Keratinocyte (primary cell): ENCODE results near the gene POLE4. TPM values are rescaled to one million over a fixed set of nuclear protein-coding genes. Genes with fewer than 3 reads are reported as not detected.

Source experiments
- DNase-seq: peaks from one replicate; pipeline ENCODE4 v3.0.0-alpha.2; 2011; ENCODE audit warnings: low read depth, missing footprints, low spot score
- FAIRE-seq: peaks from 2 replicates; lab custom pipeline; 2011; peaks lifted over from hg19 to GRCh38; lab: Jason Lieb, UNC
- H2AFZ ChIP-seq: 2 replicates; pipeline ENCODE4 v1.6.0; 2012; ENCODE audit warnings: low read length, control low read depth, inconsistent platforms; ENCODE audit not compliant: control insufficient read depth
- H3K27ac ChIP-seq: 2 replicates; pipeline ENCODE4 v1.5.1; 2011; ENCODE audit warnings: low read length; ENCODE audit not compliant: control insufficient read depth, insufficient read depth
- H3K27me3 ChIP-seq: 3 replicates; pipeline ENCODE4 v1.6.0; 2011; ENCODE audit warnings: low read length; ENCODE audit not compliant: control insufficient read depth, insufficient read depth; ENCODE audit errors: extremely low read depth
- H3K36me3 ChIP-seq, 2 experiments: 2 replicates in 1 of 2; 3 replicates in 1 of 2; pipeline ENCODE4 v1.5.1; 2011; ENCODE audit warnings: low read length in 2 of 2, mild to moderate bottlenecking in 1 of 2; ENCODE audit not compliant: control insufficient read depth in 2 of 2, insufficient read depth in 2 of 2; ENCODE audit errors: extremely low read depth in 1 of 2
- H3K4me1 ChIP-seq: 3 replicates; pipeline ENCODE4 v1.5.1; 2011; ENCODE audit warnings: low read length; ENCODE audit not compliant: control insufficient read depth, insufficient read depth; ENCODE audit errors: extremely low read depth
- H3K4me2 ChIP-seq: 3 replicates; pipeline ENCODE4 v1.6.0; 2011; ENCODE audit warnings: low read depth, low read length; ENCODE audit not compliant: control insufficient read depth, insufficient read depth; ENCODE audit errors: extremely low read depth
- H3K4me3 ChIP-seq, 3 experiments: fragments of 200-600 bp in 1 of 3; sonication (generic) in 1 of 3; 2 replicates in 2 of 3; 3 replicates in 1 of 3; pipeline ENCODE4 v1.5.1; 2011 to 2016; ENCODE audit warnings: low read length in 3 of 3, mild to moderate bottlenecking in 3 of 3, control low read depth in 2 of 3, inconsistent platforms in 1 of 3, low read depth in 1 of 3, mixed read lengths in 1 of 3, mixed run types in 1 of 3, moderate library complexity in 1 of 3; ENCODE audit not compliant: control insufficient read depth in 2 of 3, insufficient read depth in 2 of 3; ENCODE audit errors: extremely low read depth in 1 of 3
- H3K79me2 ChIP-seq: 2 replicates; pipeline ENCODE4 v1.6.0; 2012; ENCODE audit warnings: low read length; ENCODE audit not compliant: control insufficient read depth, insufficient read depth
- H3K9ac ChIP-seq: 3 replicates; pipeline ENCODE4 v1.6.0; 2011; ENCODE audit warnings: low read length; ENCODE audit not compliant: control insufficient read depth, insufficient read depth; ENCODE audit errors: extremely low read depth
- H3K9me1 ChIP-seq: 3 replicates; pipeline ENCODE4 v1.6.0; 2011; ENCODE audit warnings: low read length; ENCODE audit not compliant: control insufficient read depth, insufficient read depth; ENCODE audit errors: extremely low read depth
- H3K9me3 ChIP-seq: 2 replicates; pipeline ENCODE4 v1.5.1; 2012; ENCODE audit warnings: low read depth, low read length; ENCODE audit not compliant: control insufficient read depth
- H4K20me1 ChIP-seq: 3 replicates; pipeline ENCODE4 v1.6.0; 2011; ENCODE audit warnings: low read length; ENCODE audit not compliant: control insufficient read depth, insufficient read depth; ENCODE audit errors: extremely low read depth
- CTCF ChIP-seq, 3 experiments: IDR thresholded peaks in 1 of 3; conservative IDR thresholded peaks in 1 of 3; optimal IDR thresholded peaks in 1 of 3; 2 replicates in 2 of 3; 3 replicates in 1 of 3; pipeline versions ENCODE3 to v1.5.1; 2011; ENCODE audit warnings: low read length in 3 of 3, mild to moderate bottlenecking in 3 of 3, moderate library complexity in 2 of 3, control low read depth in 1 of 3, inconsistent platforms in 1 of 3; ENCODE audit not compliant: insufficient read depth in 2 of 3; ENCODE audit errors: extremely low read depth in 1 of 3
- EZH2 ChIP-seq: IDR thresholded peaks from one replicate; pipeline ENCODE4 v1.6.1; 2012; ENCODE audit warnings: inconsistent platforms, mild to moderate bottlenecking, low read length, moderate library complexity
- dilution Hi-C: fragments of 300-500 bp; cut with MboI; formaldehyde crosslinking; loops from one replicate; pipeline ENCODE4 v1.7.0; 2020; ENCODE audit warnings: low sequenced_read_pairs; ENCODE audit not compliant: extremely low pct_ligation_motif_present
- polyA plus RNA-seq, 5 experiments: library from polyadenylated mRNA; depleted of rRNA in 3 of 5; stranded (reverse) in 3 of 5; stranded (forward) in 1 of 5; unstranded in 1 of 5; fragments of >200 nt; gene quantifications; 1 replicate in 1 of 5; 2 replicates in 3 of 5; 3 replicates in 1 of 5; pipeline versions ENCODE4 v1.2.1 to v1.2.3, GENCODE V29; 2011 to 2012; ENCODE audit warnings: missing spikeins in 2 of 5, low read depth in 1 of 5, low replicate concordance in 1 of 5

The POLE4 gene
- polyA plus RNA-seq, 1 donor (not counting 4 experiments of a cell fraction or from before 2014, with no cell fraction given): 66.4 TPM

GRCh38 chr2:74910245-74910644 lies 48.2 kb upstream of the POLE4 start:
- TF ChIP-seq CTCF (optimal IDR thresholded peaks at IDR 0.05 in 1 of 3, IDR thresholded peaks at IDR 0.05 in 1 of 3, conservative IDR thresholded peaks at IDR 0.05 in 1 of 3; ENCODE audit: extremely low read depth in 1 of 3, insufficient read depth in 2 of 3, low read length in 3 of 3) (no peak), EZH2 (no peak)
- no peaks in the 10 kb centered on the region for H3K79me2 ChIP-seq
- no peak overlapping the region for H2AFZ ChIP-seq
- no peak overlapping the region for H3K4me2 ChIP-seq
- no peaks in the 10 kb centered on the region for H3K9me3 ChIP-seq
- H3K9me1 ChIP-seq: no peaks in the 10 kb centered on the region
- no peak for FAIRE-seq
- no peak overlapping the region for H3K4me3 ChIP-seq
- dilution Hi-C loops: no loop called here
- no peak overlapping the region for H3K9ac ChIP-seq
- no peak for DNase-seq
- peaks cover 2% of the 10 kb centered on the region for H3K4me1 ChIP-seq
- no peaks in the 10 kb centered on the region for H4K20me1 ChIP-seq
- H3K36me3 ChIP-seq: no peaks in the 10 kb centered on the region
- no peak overlapping the region for H3K27ac ChIP-seq
- no peaks in the 10 kb centered on the region for H3K27me3 ChIP-seq

- FAIRE-seq: no peak
Measured at GRCh38 chr2:74911061-74911460, 47.4 kb upstream of the POLE4 start.

More at GRCh38 chr2:74911061-74911460, 47.4 kb upstream of the POLE4 start:
- TF ChIP-seq CTCF (optimal IDR thresholded peaks at IDR 0.05 in 1 of 3, IDR thresholded peaks at IDR 0.05 in 1 of 3, conservative IDR thresholded peaks at IDR 0.05 in 1 of 3; ENCODE audit: extremely low read depth in 1 of 3, insufficient read depth in 2 of 3, low read length in 3 of 3) (no peak), EZH2 (no peak)
- Histone ChIP-seq H3K79me2 (no peaks in the 10 kb centered on the region), H2AFZ (no peak overlapping the region), H3K4me2 (no peak overlapping the region), H3K4me1 (peaks cover 2% of the 10 kb centered on the region), H3K9me1 (no peaks in the 10 kb centered on the region), H4K20me1 (no peaks in the 10 kb centered on the region), H3K9me3 (no peaks in the 10 kb centered on the region), H3K9ac (no peak overlapping the region), H3K36me3 (no peaks in the 10 kb centered on the region), H3K27ac (no peak overlapping the region), H3K27me3 (no peaks in the 10 kb centered on the region), H3K4me3 (no peak overlapping the region)
- dilution Hi-C loops: no loop called here
- no peak for DNase-seq
